ENCODE measurements around the gene HTR3C. TPM values are rescaled to one million over a fixed set of nuclear protein-coding genes. Genes with fewer than 3 reads are reported as not detected.
"Not testable (repeated sequence)": the region's sequence is repeated elsewhere in the genome, so short reads cannot be mapped to it uniquely, and the experiment has no call there.

Gene HTR3C, protein sequence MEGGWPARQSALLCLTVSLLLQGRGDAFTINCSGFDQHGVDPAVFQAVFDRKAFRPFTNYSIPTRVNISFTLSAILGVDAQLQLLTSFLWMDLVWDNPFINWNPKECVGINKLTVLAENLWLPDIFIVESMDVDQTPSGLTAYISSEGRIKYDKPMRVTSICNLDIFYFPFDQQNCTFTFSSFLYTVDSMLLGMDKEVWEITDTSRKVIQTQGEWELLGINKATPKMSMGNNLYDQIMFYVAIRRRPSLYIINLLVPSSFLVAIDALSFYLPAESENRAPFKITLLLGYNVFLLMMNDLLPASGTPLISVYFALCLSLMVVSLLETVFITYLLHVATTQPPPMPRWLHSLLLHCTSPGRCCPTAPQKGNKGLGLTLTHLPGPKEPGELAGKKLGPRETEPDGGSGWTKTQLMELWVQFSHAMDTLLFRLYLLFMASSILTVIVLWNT
- total RNA-seq: not detected in 2 replicates

DNA sequence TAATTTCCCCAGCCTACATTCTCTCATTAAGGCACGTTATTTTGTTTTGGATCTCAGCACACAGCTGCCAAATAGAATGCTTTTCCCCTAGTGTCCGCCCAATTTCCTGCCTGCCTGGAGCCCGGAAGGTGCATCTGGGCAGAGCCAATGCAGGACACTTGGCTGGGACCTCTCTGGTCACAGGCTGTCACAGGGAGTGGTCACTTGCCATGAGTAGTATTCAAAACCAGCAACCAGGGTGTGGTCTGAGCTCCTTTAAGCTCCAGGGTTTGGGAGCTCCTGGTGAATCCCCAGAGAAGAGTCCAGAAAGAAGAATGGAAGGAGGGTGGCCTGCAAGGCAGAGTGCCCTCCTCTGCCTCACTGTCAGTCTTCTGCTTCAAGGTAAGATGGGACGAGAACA, at the start of gene HTR3C:
HTR3C (plus strand) TSS at position 281 of the 400 bp plus-strand sequence; CDS start at position 315, 34 bp downstream.
- Mint-ChIP-seq H3K4me1 (no peaks in the 10 kb centered on the region), H3K9me3 (no peaks in the 10 kb centered on the region), H3K27me3 (peaks cover 9% of the 10 kb centered on the region), H3K27ac (no peak within 1 kb of the TSS), H3K4me3 (no peak within 1 kb of the TSS), H3K36me3 (ENCODE audit: low read depth) (no peaks in the 10 kb centered on the region)
- CTCF ChIA-PET: no interaction called here
- TF ChIP-seq, protein P1, sequence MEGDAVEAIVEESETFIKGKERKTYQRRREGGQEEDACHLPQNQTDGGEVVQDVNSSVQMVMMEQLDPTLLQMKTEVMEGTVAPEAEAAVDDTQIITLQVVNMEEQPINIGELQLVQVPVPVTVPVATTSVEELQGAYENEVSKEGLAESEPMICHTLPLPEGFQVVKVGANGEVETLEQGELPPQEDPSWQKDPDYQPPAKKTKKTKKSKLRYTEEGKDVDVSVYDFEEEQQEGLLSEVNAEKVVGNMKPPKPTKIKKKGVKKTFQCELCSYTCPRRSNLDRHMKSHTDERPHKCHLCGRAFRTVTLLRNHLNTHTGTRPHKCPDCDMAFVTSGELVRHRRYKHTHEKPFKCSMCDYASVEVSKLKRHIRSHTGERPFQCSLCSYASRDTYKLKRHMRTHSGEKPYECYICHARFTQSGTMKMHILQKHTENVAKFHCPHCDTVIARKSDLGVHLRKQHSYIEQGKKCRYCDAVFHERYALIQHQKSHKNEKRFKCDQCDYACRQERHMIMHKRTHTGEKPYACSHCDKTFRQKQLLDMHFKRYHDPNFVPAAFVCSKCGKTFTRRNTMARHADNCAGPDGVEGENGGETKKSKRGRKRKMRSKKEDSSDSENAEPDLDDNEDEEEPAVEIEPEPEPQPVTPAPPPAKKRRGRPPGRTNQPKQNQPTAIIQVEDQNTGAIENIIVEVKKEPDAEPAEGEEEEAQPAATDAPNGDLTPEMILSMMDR (IDR thresholded peaks at IDR 0.05): no peak
- POLR2A ChIA-PET: no interaction called here
- DNase-seq: no peak
- intact Hi-C loops (cut with micrococcal nuclease): no loop called here
- ATAC-seq (ENCODE audit: low read depth): no peak

DNA sequence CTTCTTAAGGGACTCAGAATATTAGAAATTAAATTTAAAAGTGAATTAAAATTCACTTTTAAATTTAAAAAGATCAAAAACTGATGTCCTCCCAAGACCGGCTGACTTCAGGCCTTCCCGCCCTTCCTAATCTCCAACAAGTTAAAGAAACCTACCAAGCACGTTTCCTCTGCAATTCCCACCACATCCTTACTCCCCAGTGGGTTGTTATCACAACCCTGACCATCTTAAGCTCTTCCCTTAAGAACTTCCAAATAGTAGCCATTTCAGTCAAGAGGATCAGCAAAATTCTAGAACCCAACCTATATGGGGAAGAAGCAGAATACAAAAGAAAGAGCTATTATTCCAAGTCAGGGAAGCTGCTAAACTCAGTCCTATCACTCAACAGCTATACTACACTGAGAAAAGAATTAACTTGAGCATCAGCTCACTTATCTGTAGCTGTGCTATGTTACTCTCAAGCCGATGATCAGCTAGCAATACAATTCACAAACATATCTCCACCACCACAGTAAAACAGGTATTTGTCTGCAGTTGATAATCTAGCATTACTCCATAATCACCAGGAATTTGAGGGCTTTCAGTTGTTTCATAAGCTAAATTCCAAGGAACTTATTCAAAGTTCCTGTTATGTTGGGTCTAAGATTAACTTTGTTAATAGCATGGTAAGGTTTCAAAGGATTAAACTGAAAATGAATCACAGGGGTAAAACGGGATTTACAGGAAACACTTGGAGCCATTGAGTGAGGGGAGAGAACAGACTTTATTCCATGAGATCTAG, 49.5 kb upstream of the HTR3C start:
- no peaks in the 10 kb centered on the region for H3K9me3 Mint-ChIP-seq
- peaks cover 1% of the 10 kb centered on the region for H3K36me3 Mint-ChIP-seq (ENCODE audit: low read depth)
- peaks cover 27% of the 10 kb centered on the region for H3K4me1 Mint-ChIP-seq
- TF ChIP-seq, protein P1 (IDR thresholded peaks at IDR 0.05): no peak
- no peaks in the 10 kb centered on the region for H3K27me3 Mint-ChIP-seq
- ChIA-PET CTCF (no interaction called here), POLR2A (no interaction called here)
- H3K4me3 Mint-ChIP-seq: no peak overlapping the region
- ATAC-seq (ENCODE audit: low read depth) (no peak), DNase-seq (no peak)
- H3K27ac Mint-ChIP-seq: no peak overlapping the region
- intact Hi-C loops (cut with micrococcal nuclease): no loop called here

DNA sequence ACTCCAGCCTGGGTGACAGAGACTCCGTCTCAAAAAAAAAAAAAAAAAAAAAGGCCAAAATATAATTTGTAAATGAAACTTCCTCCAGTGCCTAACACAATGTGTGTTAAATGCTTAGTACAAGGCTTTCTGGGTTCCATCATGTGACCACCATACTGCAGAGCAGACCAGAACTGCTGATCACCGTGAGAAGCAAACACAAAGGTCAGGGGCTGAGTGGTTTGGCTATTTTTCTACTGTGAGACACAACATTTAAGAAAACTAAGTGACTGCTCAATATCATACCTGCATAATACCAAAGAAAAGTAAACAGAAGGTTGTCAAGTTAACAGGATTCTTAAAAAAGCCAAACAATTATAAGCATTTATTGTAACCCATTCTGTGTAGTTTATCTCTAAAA, 48.4 kb upstream of the HTR3C start:
- DNase-seq: no peak
- CTCF ChIA-PET: no interaction called here
- no peak for ATAC-seq (ENCODE audit: low read depth)
- TF ChIP-seq, protein P1 (IDR thresholded peaks at IDR 0.05): no peak
- Mint-ChIP-seq H3K4me3 (no peak overlapping the region), H3K27ac (no peak overlapping the region), H3K36me3 (ENCODE audit: low read depth) (peaks cover 1% of the 10 kb centered on the region), H3K4me1 (peaks cover 33% of the 10 kb centered on the region), H3K27me3 (no peaks in the 10 kb centered on the region), H3K9me3 (no peaks in the 10 kb centered on the region)
- POLR2A ChIA-PET: no interaction called here
- intact Hi-C loops (cut with micrococcal nuclease): no loop called here

DNA sequence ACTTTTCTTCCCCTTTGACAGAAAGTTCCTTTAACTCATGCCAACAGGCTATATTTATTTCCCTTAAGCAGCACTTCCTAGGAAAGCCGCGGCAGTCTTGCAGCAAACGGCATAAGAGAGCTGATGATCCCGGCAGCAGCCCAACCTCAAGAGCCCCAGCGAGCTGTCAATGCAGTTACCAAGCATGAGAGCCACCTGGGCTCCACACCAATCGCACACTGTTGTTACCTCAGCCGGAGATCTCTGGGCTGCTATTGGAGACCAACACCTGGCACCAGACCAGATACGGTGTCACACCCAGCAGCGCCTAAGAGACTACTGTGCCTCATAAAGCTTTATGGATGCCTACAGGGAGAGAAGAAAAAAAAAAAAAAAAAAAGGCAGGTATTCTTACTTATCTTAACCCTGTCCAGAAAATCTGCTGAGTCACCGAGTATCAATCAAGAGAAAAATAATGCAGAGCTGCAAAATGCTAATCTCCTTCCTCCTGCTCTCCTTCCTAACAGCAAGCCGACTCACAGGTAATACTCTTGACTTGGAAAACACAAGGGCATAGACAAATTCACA, 46.8 kb upstream of the HTR3C start:
- TF ChIP-seq, protein P1 (IDR thresholded peaks at IDR 0.05): no peak
- H3K27ac Mint-ChIP-seq: peak overlapping the region; percentile 67
- peaks cover 5% of the 10 kb centered on the region for H3K36me3 Mint-ChIP-seq (ENCODE audit: low read depth)
- H3K9me3 Mint-ChIP-seq: no peaks in the 10 kb centered on the region
- intact Hi-C loops (cut with micrococcal nuclease): loop anchor here (1.0 to 2.0 kb wide), 2 partner anchors 11 to 129 kb away; partner anchors contain the start of genes ABCC5 and EIF2B5
- H3K27me3 Mint-ChIP-seq: no peaks in the 10 kb centered on the region
- POLR2A ChIA-PET: interaction anchor here (0.6 to 1.1 kb wide), 5 partner anchors 12 to 129 kb away, joined by 3 to 8 read pairs (median 3); partner anchors contain the start of genes ABCC5 and EIF2B5
- CTCF ChIA-PET: interaction anchor here (1.4 to 1.6 kb wide), 3 partner anchors 10 to 121 kb away, joined by 3 to 7 read pairs (median 5); partner anchors contain the start of genes ABCC5 and PARL
- DNase-seq: peak; percentile 25
- H3K4me3 Mint-ChIP-seq: peak overlapping the region; percentile 36
- ATAC-seq (ENCODE audit: low read depth): peak; percentile 87
- peaks cover 33% of the 10 kb centered on the region for H3K4me1 Mint-ChIP-seq

DNA sequence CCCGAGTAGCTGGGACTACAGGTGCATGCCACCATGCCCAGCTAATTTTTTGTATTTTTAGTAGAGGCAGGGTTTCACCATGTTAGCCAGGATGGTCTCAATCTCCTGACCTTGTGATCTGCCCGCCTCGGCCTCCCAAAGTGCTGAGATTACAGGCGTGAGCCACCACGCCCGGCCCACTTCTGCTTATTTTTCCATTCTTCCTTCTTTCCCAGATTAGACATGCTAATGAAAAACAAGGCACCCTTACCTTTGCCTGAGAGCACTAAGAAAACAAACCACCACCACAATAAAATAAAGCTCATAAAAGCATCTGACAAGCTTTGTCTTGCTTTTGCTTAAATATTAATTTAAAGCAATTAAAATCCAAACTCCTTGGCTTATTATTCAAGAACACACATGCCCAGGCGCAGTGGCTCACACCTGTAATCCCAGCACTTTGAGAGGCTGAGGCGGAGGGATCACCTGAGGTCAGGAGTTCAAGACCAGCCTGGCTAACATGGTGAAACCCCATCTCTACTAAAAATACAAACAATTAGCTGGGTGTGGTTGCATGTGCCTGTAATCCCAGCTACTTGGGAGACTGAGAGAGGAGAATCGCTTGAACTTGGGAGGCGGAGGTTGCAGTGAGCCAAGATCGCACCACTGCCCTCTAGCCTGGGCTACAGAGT, 45.6 kb upstream of the HTR3C start:
- not testable (repeated sequence) for ATAC-seq (ENCODE audit: low read depth); H3K27ac Mint-ChIP-seq; H3K27me3 Mint-ChIP-seq; H3K36me3 Mint-ChIP-seq (ENCODE audit: low read depth); H3K9me3 Mint-ChIP-seq; DNase-seq
- ChIA-PET CTCF (interaction anchor here (1.6 kb wide), 1 partner anchor 11 kb away, joined by 5 read pairs; the partner anchor contains the start of gene ABCC5), POLR2A (interaction anchor here (0.6 to 1.0 kb wide), 2 partner anchors 11 to 12 kb away, joined by 4 to 5 read pairs; partner anchors contain the start of gene ABCC5)
- intact Hi-C loops (cut with micrococcal nuclease): loop anchor here (2.0 kb wide), 1 partner anchor 128 kb away; the partner anchor contains the start of gene EIF2B5
- peaks cover 33% of the 10 kb centered on the region for H3K4me1 Mint-ChIP-seq
- peak overlapping the region; percentile 61 for H3K4me3 Mint-ChIP-seq

All from activated B cell treated with CpG ODN at 0.5 μM for 24 hours (primary cell).